Liver (tissue), 3 donors: Measurements from ENCODE around the gene SATB2.

Source experiments
- FOXA1 ChIP-seq: IDR thresholded peaks from 2 replicates; pipeline ENCODE4 v1.6.1; 2016; ENCODE audit warnings: antibody characterized with exemption
- RXRA ChIP-seq, 2 donors: IDR thresholded peaks; 2 replicates each; pipeline ENCODE4 v1.6.1; 2017 to 2018; ENCODE audit warnings: antibody characterized with exemption in 2 of 2, mild to moderate bottlenecking in 1 of 2
- SP1 ChIP-seq: IDR thresholded peaks from 2 replicates; pipeline ENCODE4 v1.6.1; 2018; ENCODE audit warnings: antibody characterized with exemption, mild to moderate bottlenecking
- TAF1 ChIP-seq: conservative IDR thresholded peaks from 2 replicates; pipeline ENCODE4 v1.6.1; 2016; ENCODE audit warnings: antibody characterized with exemption, mild to moderate bottlenecking
- YY1 ChIP-seq: IDR thresholded peaks from 2 replicates; pipeline ENCODE4 v1.6.1; 2016; ENCODE audit warnings: antibody characterized with exemption, mild to moderate bottlenecking
- TF ChIP-seq, protein P1 (sequence below): fragments of 150-350 bp; IDR thresholded peaks from 2 replicates; pipeline ENCODE4 v1.5.1; 2017; ENCODE audit warnings: improper control_type of control experiment, low read depth, low read length; ENCODE audit not compliant: missing input control
- TF ChIP-seq, protein P2 (sequence below): IDR thresholded peaks from 2 replicates; pipeline ENCODE4 v1.6.1; 2016; ENCODE audit warnings: antibody characterized with exemption
- TF ChIP-seq, protein P3 (sequence below): IDR thresholded peaks from 2 replicates; pipeline ENCODE4 v1.6.1; 2016; ENCODE audit warnings: antibody characterized with exemption, mild to moderate bottlenecking
- donor health status: healthy.
- donor health status: healthy.

DNA sequence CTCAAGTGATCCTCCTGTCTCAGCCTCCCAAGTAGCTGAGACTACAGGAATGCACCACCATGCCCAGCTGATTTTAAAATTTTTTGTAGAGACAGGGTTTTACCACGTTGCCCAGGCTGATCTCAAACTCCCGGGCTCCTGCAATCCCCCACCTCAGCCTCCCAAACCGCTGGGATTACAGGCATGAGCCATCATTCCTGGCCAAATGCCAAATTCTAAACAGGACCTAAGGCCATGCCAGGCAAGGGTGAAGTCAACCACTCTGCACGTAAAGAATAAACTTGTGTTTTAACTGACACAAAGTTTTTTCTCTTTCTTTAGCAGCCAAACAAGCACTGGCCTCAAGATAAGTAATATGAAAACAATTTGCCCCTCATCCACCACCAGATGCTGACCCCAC lies 37.4 kb upstream of the SATB2 start:
- TF ChIP-seq, protein P1, sequence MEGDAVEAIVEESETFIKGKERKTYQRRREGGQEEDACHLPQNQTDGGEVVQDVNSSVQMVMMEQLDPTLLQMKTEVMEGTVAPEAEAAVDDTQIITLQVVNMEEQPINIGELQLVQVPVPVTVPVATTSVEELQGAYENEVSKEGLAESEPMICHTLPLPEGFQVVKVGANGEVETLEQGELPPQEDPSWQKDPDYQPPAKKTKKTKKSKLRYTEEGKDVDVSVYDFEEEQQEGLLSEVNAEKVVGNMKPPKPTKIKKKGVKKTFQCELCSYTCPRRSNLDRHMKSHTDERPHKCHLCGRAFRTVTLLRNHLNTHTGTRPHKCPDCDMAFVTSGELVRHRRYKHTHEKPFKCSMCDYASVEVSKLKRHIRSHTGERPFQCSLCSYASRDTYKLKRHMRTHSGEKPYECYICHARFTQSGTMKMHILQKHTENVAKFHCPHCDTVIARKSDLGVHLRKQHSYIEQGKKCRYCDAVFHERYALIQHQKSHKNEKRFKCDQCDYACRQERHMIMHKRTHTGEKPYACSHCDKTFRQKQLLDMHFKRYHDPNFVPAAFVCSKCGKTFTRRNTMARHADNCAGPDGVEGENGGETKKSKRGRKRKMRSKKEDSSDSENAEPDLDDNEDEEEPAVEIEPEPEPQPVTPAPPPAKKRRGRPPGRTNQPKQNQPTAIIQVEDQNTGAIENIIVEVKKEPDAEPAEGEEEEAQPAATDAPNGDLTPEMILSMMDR: no peak
- TF ChIP-seq SP1 (no peak), RXRA (IDR thresholded peaks at IDR 0.05) (no peak), FOXA1 (no peak), TAF1 (no peak), YY1 (no peak)
- TF ChIP-seq, protein P2, sequence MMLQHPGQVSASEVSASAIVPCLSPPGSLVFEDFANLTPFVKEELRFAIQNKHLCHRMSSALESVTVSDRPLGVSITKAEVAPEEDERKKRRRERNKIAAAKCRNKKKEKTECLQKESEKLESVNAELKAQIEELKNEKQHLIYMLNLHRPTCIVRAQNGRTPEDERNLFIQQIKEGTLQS: no peak
- TF ChIP-seq, protein P3, sequence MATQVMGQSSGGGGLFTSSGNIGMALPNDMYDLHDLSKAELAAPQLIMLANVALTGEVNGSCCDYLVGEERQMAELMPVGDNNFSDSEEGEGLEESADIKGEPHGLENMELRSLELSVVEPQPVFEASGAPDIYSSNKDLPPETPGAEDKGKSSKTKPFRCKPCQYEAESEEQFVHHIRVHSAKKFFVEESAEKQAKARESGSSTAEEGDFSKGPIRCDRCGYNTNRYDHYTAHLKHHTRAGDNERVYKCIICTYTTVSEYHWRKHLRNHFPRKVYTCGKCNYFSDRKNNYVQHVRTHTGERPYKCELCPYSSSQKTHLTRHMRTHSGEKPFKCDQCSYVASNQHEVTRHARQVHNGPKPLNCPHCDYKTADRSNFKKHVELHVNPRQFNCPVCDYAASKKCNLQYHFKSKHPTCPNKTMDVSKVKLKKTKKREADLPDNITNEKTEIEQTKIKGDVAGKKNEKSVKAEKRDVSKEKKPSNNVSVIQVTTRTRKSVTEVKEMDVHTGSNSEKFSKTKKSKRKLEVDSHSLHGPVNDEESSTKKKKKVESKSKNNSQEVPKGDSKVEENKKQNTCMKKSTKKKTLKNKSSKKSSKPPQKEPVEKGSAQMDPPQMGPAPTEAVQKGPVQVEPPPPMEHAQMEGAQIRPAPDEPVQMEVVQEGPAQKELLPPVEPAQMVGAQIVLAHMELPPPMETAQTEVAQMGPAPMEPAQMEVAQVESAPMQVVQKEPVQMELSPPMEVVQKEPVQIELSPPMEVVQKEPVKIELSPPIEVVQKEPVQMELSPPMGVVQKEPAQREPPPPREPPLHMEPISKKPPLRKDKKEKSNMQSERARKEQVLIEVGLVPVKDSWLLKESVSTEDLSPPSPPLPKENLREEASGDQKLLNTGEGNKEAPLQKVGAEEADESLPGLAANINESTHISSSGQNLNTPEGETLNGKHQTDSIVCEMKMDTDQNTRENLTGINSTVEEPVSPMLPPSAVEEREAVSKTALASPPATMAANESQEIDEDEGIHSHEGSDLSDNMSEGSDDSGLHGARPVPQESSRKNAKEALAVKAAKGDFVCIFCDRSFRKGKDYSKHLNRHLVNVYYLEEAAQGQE: no peak
